HG03135 (cell line): Measurements from ENCODE around the gene EMC1.
"Not testable (repeated sequence)": the region's sequence is repeated elsewhere in the genome, so short reads cannot be mapped to it uniquely, and the experiment has no call there.

Source experiments
- ATAC-seq: cut with Tn5 transposase; IDR thresholded peaks from one replicate; pipeline ENCODE4 v1.9.1; 2021; ENCODE audit warnings: mild to moderate bottlenecking, moderate library complexity; ENCODE audit not compliant: unreplicated experiment

Gene EMC1

GRCh38 chr1:19262047-19262446 is 10.7 kb upstream of the EMC1 start:
- no peak for ATAC-seq

GRCh38 chr1:19260211-19261138 is 9.2 kb upstream of the EMC1 start:
- ATAC-seq = no peak

GRCh38 chr1:19258353-19258752 is 7.0 kb upstream of the EMC1 start:
- no peak for ATAC-seq

- ATAC-seq = no peak
Observed at GRCh38 chr1:19257178-19257914, 6.0 kb upstream of the EMC1 start.

GRCh38 chr1:19256301-19256700 is 5.0 kb upstream of the EMC1 start:
- not testable (repeated sequence) for ATAC-seq

- ATAC-seq = no peak
Observed at GRCh38 chr1:19255288-19255687, 4.0 kb upstream of the EMC1 start.

GRCh38 chr1:19254416-19254815 is 3.1 kb upstream of the EMC1 start:
- ATAC-seq = no peak

GRCh38 chr1:19250629-19251304 is 557 bp downstream of the EMC1 start:
- ATAC-seq = no peak

- no peak for ATAC-seq
Observed at GRCh38 chr1:19240673-19241538, 10.4 kb downstream of the EMC1 start.

GRCh38 chr1:19239876-19240275 is 11.4 kb downstream of the EMC1 start:
- ATAC-seq = no peak

- ATAC-seq = no peak
Observed at GRCh38 chr1:19234224-19234623, 17.1 kb downstream of the EMC1 start.

GRCh38 chr1:19232524-19232846 is 18.8 kb downstream of the EMC1 start:
- no peak for ATAC-seq

- not testable (repeated sequence) for ATAC-seq
Observed at GRCh38 chr1:19231736-19232523, 19.4 kb downstream of the EMC1 start.

GRCh38 chr1:19229828-19230325 is 21.4 kb downstream of the EMC1 start:
- ATAC-seq = no peak

- no peak for ATAC-seq
Observed at GRCh38 chr1:19229229-19229628, 22.1 kb downstream of the EMC1 start.

GRCh38 chr1:19222979-19223824 is 28.1 kb downstream of the EMC1 start:
- ATAC-seq = no peak

- ATAC-seq = no peak
Observed at GRCh38 chr1:19222573-19222972, 28.8 kb downstream of the EMC1 start.

GRCh38 chr1:19220991-19221390 is 30.3 kb downstream of the EMC1 start:
- ATAC-seq = no peak
